Left forelimb (tissue), 1 donor: ENCODE data around the gene NTM.

Source experiments
- DNase-seq: peaks from one replicate; pipeline ENCODE4 v3.0.0-alpha.2; 2018; ENCODE audit warnings: low spot score

NTM gene

GRCh38 chr11:132008226-132008625 lies 637.8 kb downstream of the NTM start:
- DNase-seq = no peak

GRCh38 chr11:132008872-132009271 lies 638.5 kb downstream of the NTM start:
- DNase-seq = no peak

GRCh38 chr11:132020001-132020400 lies 649.6 kb downstream of the NTM start:
- no peak for DNase-seq

GRCh38 chr11:132022285-132022684 lies 651.9 kb downstream of the NTM start:
- no peak for DNase-seq

GRCh38 chr11:132022733-132023478 lies 652.5 kb downstream of the NTM start:
- no peak for DNase-seq

GRCh38 chr11:132024587-132025295 lies 654.3 kb downstream of the NTM start:
- DNase-seq = no peak

GRCh38 chr11:132026746-132027145 lies 656.3 kb downstream of the NTM start:
- no peak for DNase-seq

GRCh38 chr11:132028380-132029240 lies 658.2 kb downstream of the NTM start:
- DNase-seq = no peak

- no peak for DNase-seq
These were observed 660.5 kb downstream of the NTM start for GRCh38 chr11:132030896-132031295.

- no peak for DNase-seq
These were observed 662.1 kb downstream of the NTM start for GRCh38 chr11:132032555-132032954.

- no peak for DNase-seq
These were observed 662.6 kb downstream of the NTM start for GRCh38 chr11:132033051-132033450.

GRCh38 chr11:132035228-132035627 lies 664.8 kb downstream of the NTM start:
- DNase-seq = no peak

- no peak for DNase-seq
These were observed 665.4 kb downstream of the NTM start for GRCh38 chr11:132035766-132036165.

GRCh38 chr11:132036220-132036619 lies 665.8 kb downstream of the NTM start:
- no peak for DNase-seq

- DNase-seq = no peak
These were observed 666.5 kb downstream of the NTM start for GRCh38 chr11:132036746-132037466.

- no peak for DNase-seq
These were observed 667.0 kb downstream of the NTM start for GRCh38 chr11:132037467-132037862.

- no peak for DNase-seq
These were observed 667.5 kb downstream of the NTM start for GRCh38 chr11:132037956-132038355.

- DNase-seq = no peak
These were observed 669.1 kb downstream of the NTM start for GRCh38 chr11:132039521-132039920.

- DNase-seq = no peak
These were observed 671.9 kb downstream of the NTM start for GRCh38 chr11:132042296-132042695.

- no peak for DNase-seq
These were observed 673.3 kb downstream of the NTM start for GRCh38 chr11:132043714-132044113.

GRCh38 chr11:132045107-132045506 lies 674.7 kb downstream of the NTM start:
- no peak for DNase-seq

- DNase-seq = no peak
These were observed 676.0 kb downstream of the NTM start for GRCh38 chr11:132046288-132046865.
